ENCODE data around the gene C12orf43. TPM values are rescaled to one million over a fixed set of nuclear protein-coding genes. Genes with fewer than 3 reads are reported as not detected.

C12orf43 gene
- total RNA-seq, 2 donors from 2014 or later: 8.8 to 12.1 TPM

DNA sequence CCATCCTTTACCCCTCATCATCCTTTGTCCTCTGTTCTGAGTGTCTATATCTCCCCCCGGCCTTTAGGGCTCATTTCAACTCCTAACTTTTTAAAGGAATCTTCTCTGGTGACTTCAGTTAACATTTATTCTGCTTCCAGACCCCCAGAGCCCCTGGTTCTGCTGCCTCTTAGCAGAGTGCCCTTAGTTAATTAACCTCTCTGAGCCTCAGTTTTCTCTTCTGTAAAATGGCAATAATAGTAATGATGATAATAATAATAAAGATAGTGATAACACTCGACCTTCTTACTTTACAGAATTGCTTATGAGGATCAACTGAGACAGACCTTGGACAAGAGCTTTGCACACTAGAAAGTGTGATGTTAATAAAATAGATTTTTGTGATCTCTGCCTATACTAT is 6.4 kb upstream of the C12orf43 start:
- Histone ChIP-seq H3K36me3 (no peaks in the 10 kb centered on the region), H3K27me3 (no peaks in the 10 kb centered on the region), H3K4me1 (no peaks in the 10 kb centered on the region), H3K27ac (no peak overlapping the region), H3K4me3 (no peak overlapping the region), H3K9me3 (no peaks in the 10 kb centered on the region)
- no peak for DNase-seq (ENCODE audit: low spot score)
- TF ChIP-seq, protein P1, sequence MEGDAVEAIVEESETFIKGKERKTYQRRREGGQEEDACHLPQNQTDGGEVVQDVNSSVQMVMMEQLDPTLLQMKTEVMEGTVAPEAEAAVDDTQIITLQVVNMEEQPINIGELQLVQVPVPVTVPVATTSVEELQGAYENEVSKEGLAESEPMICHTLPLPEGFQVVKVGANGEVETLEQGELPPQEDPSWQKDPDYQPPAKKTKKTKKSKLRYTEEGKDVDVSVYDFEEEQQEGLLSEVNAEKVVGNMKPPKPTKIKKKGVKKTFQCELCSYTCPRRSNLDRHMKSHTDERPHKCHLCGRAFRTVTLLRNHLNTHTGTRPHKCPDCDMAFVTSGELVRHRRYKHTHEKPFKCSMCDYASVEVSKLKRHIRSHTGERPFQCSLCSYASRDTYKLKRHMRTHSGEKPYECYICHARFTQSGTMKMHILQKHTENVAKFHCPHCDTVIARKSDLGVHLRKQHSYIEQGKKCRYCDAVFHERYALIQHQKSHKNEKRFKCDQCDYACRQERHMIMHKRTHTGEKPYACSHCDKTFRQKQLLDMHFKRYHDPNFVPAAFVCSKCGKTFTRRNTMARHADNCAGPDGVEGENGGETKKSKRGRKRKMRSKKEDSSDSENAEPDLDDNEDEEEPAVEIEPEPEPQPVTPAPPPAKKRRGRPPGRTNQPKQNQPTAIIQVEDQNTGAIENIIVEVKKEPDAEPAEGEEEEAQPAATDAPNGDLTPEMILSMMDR (IDR thresholded peaks at IDR 0.05): no peak

DNA sequence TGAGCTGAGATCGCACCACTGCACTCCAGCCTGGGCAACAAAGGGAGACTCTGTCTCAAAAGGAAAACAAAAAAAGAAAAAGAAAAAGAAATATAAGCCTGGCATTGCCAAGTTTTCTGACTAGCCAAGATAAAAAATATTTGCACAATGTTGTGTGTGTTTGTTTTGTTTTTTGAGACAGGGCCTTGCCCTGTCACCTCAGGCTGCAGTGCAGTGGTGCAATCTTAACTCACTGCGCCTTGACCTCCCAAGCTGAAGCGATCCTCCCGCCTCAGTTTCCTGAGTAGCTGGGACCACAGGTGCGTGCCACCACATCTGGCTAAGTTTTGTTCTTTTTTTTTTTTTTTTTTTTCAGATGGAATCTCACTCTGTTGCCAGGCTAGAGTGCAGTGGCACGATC is 5.5 kb upstream of the C12orf43 start:
- DNase-seq (ENCODE audit: low spot score): no peak
- Histone ChIP-seq H3K27ac (no peak overlapping the region), H3K4me1 (no peaks in the 10 kb centered on the region), H3K4me3 (no peak overlapping the region), H3K27me3 (no peaks in the 10 kb centered on the region), H3K36me3 (no peaks in the 10 kb centered on the region), H3K9me3 (no peaks in the 10 kb centered on the region)
- TF ChIP-seq, protein P1 (IDR thresholded peaks at IDR 0.05): no peak

DNA sequence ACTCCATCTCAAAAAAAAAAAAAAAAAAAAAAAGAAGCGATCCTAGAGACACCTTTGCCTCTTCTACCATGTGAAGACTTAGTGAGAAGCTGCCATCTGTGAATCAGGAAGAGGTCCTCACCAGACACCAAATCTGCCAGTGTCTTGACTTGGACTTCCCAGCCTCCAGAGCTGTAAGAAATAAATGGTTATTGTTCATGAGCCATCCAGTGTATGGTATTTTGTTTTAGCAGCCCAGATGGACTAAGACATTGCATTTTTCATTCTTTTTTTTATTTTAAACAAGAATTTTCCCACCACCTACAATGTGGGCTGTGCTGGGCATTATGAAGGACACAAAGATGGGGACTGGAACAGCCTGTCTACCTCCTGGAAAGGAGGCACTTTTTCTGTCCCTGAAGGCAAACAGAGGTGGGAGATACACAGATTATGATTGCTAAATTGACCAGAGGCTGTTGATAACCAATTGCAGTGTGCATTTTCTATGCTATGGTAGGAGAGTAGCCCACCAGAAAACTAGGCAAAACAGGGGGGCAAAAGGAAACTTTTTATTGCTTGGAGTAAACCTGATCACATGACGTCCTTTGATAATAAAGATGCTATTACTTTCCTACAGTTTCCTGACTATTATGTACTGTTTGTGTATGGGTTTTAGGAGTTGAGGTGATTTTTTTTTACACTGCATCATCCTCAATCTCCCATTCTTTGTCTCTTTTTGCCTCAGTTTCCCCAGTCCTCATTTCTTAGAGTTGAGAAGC is 2.8 kb upstream of the C12orf43 start:
- DNase-seq (ENCODE audit: low spot score): no peak
- H3K9me3 ChIP-seq: no peaks in the 10 kb centered on the region
- H3K27me3 ChIP-seq: no peaks in the 10 kb centered on the region
- no peak overlapping the region for H3K27ac ChIP-seq
- H3K4me1 ChIP-seq: peaks cover 0 to 7% of the 10 kb centered on the region in 2 donors
- H3K36me3 ChIP-seq: no peaks in the 10 kb centered on the region
- TF ChIP-seq, protein P1 (IDR thresholded peaks at IDR 0.05): no peak
- H3K4me3 ChIP-seq: no peak overlapping the region

DNA sequence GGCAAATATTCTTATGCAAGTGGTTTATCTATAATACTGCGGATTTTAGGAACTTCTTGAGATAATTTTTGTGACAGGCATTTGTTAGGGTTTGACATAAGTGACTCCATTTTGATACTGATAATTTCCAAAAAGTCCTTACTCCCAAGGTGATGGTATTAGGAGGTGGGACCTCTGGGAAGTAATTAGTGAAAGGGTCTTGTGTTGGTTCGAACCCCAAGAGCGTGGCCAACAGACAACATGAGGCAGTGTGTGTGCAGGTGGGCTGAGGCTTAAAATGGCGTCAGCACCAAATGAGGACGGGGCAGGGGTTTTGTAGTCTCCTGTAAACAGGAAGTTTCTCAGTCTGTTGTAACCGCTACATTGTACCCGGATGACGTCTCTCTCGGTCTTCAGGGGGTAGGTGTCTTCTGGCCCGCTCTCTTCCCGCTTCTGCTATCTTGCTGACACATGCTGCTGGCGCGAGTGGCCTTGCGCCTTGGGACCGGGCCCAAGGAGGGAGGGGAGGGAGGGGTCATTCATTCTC is 1.7 kb upstream of the C12orf43 start:
- Histone ChIP-seq H3K36me3 (peaks cover 3% of the 10 kb centered on the region), H3K4me3 (no peak overlapping the region), H3K27me3 (no peaks in the 10 kb centered on the region), H3K4me1 (peaks cover 0 to 7% of the 10 kb centered on the region in 2 donors), H3K27ac (no peak overlapping the region), H3K9me3 (no peaks in the 10 kb centered on the region)
- no peak for DNase-seq (ENCODE audit: low spot score)
- TF ChIP-seq, protein P1 (IDR thresholded peaks at IDR 0.05): no peak

DNA sequence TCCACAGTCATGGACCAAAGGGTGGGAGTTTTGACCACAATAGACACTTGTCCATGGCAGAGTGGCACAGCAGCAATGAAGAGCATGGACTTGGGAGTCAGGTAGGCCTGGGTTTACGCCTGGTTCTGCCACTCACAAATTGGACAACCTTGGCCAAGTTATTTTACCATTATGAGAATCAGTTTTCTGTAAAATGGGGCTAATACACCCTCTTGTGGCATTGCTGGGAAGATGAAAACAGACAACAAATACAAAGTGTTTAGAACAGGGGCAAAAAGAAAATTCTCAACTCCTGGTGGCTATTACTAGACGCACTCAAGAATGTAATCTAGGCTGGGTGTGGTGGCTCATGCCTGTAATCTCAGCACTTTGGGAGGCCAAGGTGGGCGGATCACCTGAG is 2.6 kb downstream of the C12orf43 start:
- DNase-seq (ENCODE audit: low spot score): no peak
- TF ChIP-seq, protein P1 (IDR thresholded peaks at IDR 0.05): no peak

More for the DNA sequence above, 2.6 kb downstream of the C12orf43 start:
- Histone ChIP-seq H3K4me1 (peaks cover 0 to 7% of the 10 kb centered on the region in 2 donors), H3K27ac (no peak overlapping the region), H3K36me3 (peaks cover 27% of the 10 kb centered on the region), H3K9me3 (no peaks in the 10 kb centered on the region), H3K4me3 (no peak overlapping the region), H3K27me3 (no peaks in the 10 kb centered on the region)

Measured in right atrium auricular region (tissue), 2 donors.